Smooth muscle cell (in vitro differentiated cells): ENCODE measurements around the gene ACBD3. TPM values are rescaled to one million over a fixed set of nuclear protein-coding genes. Genes with fewer than 3 reads are reported as not detected.

Experiments used
- DNase-seq: peaks from one replicate; lab custom pipeline; 2025; ENCODE audit not compliant: unreplicated experiment; lab: John Stamatoyannopoulos, UW
- H2AFZ ChIP-seq: fragments of 200-600 bp; sonication (generic); 2 replicates; pipeline ENCODE4 v1.6.0; 2016; ENCODE audit warnings: antibody characterized with exemption, low read depth, mild to moderate bottlenecking
- H3F3A ChIP-seq: fragments of 200-600 bp; sonication (generic); 2 replicates; pipeline ENCODE4 v1.6.0; 2017; ENCODE audit warnings: antibody characterized with exemption, low read depth
- H3K27ac ChIP-seq: fragments of 200-600 bp; sonication (generic); 2 replicates; pipeline ENCODE4 v1.5.1; 2016; ENCODE audit warnings: low read depth, mild to moderate bottlenecking
- H3K27me3 ChIP-seq: fragments of 200-600 bp; sonication (generic); 2 replicates; pipeline ENCODE4 v1.6.1; 2016; ENCODE audit warnings: low read depth, mild to moderate bottlenecking
- H3K36me3 ChIP-seq: fragments of 200-600 bp; sonication (generic); 2 replicates; pipeline ENCODE4 v1.5.1; 2016; ENCODE audit warnings: low read depth
- H3K4me1 ChIP-seq: fragments of 200-600 bp; sonication (generic); 2 replicates; pipeline ENCODE4 v1.5.1; 2016; ENCODE audit warnings: low read depth
- H3K4me2 ChIP-seq: fragments of 200-600 bp; sonication (generic); 2 replicates; pipeline ENCODE4 v1.6.0; 2016; ENCODE audit warnings: mild to moderate bottlenecking
- H3K4me3 ChIP-seq: fragments of 200-600 bp; sonication (generic); 2 replicates; pipeline ENCODE4 v1.5.1; 2016; ENCODE audit warnings: mild to moderate bottlenecking
- H3K79me2 ChIP-seq: fragments of 200-600 bp; sonication (generic); 2 replicates; pipeline ENCODE4 v1.6.0; 2016; ENCODE audit warnings: low read depth, mild to moderate bottlenecking
- H3K9ac ChIP-seq: fragments of 200-600 bp; sonication (generic); 2 replicates; pipeline ENCODE4 v1.6.0; 2016; ENCODE audit warnings: low read depth
- H3K9me3 ChIP-seq: fragments of 200-600 bp; sonication (generic); replicated peaks from 2 replicates; pipeline ENCODE4 v1.5.1; 2016; ENCODE audit warnings: low read depth
- H4K20me1 ChIP-seq: fragments of 200-600 bp; sonication (generic); 2 replicates; pipeline ENCODE4 v1.6.0; 2016; ENCODE audit warnings: low read depth
- WGBS: methylation state at CpG from one replicate; pipeline ENCODE4 v1.1.7; 2016; ENCODE audit warnings: low lambda C conversion rate; 5-methylcytosine and 5-hydroxymethylcytosine counted together
- polyA plus RNA-seq: library from polyadenylated mRNA; unstranded; fragments of >200 nt; fragmentation: Nextera tagmentation; extraction: Ambion mirVana; gene quantifications from 2 replicates; pipeline ENCODE4 v1.2.1, GENCODE V29; 2016
- total RNA-seq: library from RNA; depleted of rRNA; stranded (reverse); fragments of >200 nt; gene quantifications from 2 replicates; pipeline ENCODE4 v1.2.3, GENCODE V29; 2014
- TF ChIP-seq, protein P1 (sequence below): fragments of 200-600 bp; sonication (generic); IDR thresholded peaks from 2 replicates; pipeline ENCODE4 v1.5.1; 2017; ENCODE audit warnings: borderline replicate concordance, mild to moderate bottlenecking, antibody characterized with exemption; ENCODE audit not compliant: insufficient read depth, poor library complexity, severe bottlenecking

Gene ACBD3
- total and polyA plus RNA-seq, 2 experiments from 2014 or later = 82.0 to 118 TPM

DNA sequence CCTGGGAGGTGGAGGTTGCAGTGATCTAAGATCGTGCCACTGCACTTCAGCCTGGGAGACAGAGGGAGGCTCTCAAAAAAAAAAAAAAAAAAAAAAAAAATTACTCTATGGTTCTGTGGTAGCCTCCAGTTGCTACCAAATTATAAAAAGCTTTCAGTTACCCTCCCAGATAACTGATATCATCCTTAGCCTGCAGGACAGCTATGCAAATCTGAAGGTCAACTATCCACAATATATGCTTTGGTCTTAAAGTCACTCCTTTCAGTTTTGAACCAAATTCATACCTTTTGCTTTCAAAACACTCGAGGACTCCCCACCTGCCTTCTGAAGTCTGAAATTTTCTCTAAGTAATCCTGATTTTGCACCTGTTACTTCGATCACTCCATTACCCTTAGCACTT, 40.1 kb upstream of the ACBD3 start:
- Histone ChIP-seq H3K4me1 (no peaks in the 10 kb centered on the region), H2AFZ (no peak overlapping the region), H3K9me3 (no peaks in the 10 kb centered on the region), H3K4me2 (no peak overlapping the region), H3K79me2 (no peaks in the 10 kb centered on the region), H3F3A (no peaks in the 10 kb centered on the region), H3K27me3 (peaks cover 28% of the 10 kb centered on the region), H3K4me3 (no peak overlapping the region), H3K9ac (no peak overlapping the region), H3K36me3 (no peaks in the 10 kb centered on the region), H3K27ac (no peak overlapping the region), H4K20me1 (no peaks in the 10 kb centered on the region)
- TF ChIP-seq, protein P1, sequence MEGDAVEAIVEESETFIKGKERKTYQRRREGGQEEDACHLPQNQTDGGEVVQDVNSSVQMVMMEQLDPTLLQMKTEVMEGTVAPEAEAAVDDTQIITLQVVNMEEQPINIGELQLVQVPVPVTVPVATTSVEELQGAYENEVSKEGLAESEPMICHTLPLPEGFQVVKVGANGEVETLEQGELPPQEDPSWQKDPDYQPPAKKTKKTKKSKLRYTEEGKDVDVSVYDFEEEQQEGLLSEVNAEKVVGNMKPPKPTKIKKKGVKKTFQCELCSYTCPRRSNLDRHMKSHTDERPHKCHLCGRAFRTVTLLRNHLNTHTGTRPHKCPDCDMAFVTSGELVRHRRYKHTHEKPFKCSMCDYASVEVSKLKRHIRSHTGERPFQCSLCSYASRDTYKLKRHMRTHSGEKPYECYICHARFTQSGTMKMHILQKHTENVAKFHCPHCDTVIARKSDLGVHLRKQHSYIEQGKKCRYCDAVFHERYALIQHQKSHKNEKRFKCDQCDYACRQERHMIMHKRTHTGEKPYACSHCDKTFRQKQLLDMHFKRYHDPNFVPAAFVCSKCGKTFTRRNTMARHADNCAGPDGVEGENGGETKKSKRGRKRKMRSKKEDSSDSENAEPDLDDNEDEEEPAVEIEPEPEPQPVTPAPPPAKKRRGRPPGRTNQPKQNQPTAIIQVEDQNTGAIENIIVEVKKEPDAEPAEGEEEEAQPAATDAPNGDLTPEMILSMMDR = no peak
- 92% methylated on average over 3 of the region's 3 CpGs for WGBS
- DNase-seq = no peak

DNA sequence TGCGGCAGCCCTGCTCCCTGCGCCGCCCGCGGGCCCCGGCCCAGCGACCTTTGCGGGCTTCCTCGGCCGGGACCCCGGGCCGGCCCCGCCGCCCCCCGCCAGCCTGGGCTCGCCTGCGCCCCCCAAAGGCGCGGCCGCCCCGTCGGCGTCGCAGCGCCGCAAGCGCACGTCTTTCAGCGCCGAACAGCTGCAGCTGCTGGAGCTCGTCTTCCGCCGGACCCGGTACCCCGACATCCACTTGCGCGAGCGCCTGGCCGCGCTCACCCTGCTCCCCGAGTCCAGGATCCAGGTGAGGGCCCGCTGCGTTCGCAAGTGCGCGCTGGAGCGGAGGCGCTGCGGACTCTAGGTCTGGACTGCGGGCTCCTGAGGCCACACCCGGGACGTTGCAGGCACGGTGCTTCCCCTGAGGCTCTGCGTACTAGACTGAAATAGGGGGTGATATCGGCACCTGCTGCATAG, 37.3 kb upstream of the ACBD3 start:
- H2AFZ ChIP-seq = no peak overlapping the region
- TF ChIP-seq, protein P1 = no peak
- no peaks in the 10 kb centered on the region for H4K20me1 ChIP-seq
- H3K4me3 ChIP-seq = peak overlapping the region; percentile 61
- H3F3A ChIP-seq = no peaks in the 10 kb centered on the region
- no peak overlapping the region for H3K9ac ChIP-seq
- H3K36me3 ChIP-seq = no peaks in the 10 kb centered on the region
- H3K4me1 ChIP-seq = no peaks in the 10 kb centered on the region
- peaks cover 28% of the 10 kb centered on the region for H3K27me3 ChIP-seq
- peak overlapping the region; percentile 94 for H3K4me2 ChIP-seq
- H3K79me2 ChIP-seq = no peaks in the 10 kb centered on the region
- 2% methylated on average over 33 of the region's 55 CpGs for WGBS
- no peaks in the 10 kb centered on the region for H3K9me3 ChIP-seq
- no peak for DNase-seq
- H3K27ac ChIP-seq = no peak overlapping the region

DNA sequence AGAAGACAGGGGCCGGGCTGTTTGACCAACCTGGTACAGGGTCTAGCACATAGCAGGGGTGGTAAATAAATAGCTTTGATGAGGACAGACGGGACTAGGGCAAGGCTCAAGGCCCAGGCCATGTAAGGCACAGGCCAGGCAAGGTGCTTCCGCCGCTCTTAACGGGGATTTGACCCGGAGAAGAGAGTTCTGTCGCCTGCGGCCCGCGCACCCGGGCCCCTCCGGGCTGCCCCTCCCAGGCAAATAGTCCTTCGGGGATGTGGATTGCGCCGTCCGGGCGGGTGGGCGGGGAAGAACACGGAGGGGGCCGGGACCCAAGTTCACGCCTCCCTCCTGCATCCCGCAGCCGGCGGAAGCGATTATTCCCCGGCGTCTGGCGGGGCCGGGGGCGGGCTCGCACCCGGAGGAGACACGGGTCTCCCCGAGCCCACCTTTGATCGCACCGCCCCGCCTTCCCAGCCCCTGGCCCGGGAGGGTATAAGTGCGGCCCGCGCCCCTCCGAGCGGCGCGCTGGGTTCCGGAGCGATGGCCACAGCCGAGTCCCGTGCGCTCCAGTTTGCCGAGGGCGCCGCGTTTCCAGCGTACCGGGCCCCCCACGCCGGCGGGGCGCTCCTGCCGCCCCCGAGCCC, 36.7 kb upstream of the ACBD3 start, which contains the start of gene MIXL1:
Gene MIXL1, plus strand, starts transcription at position 508 of the 629 bp plus-strand sequence. Its CDS starts 18 bp downstream, at position 526.
- Histone ChIP-seq H3K4me3 (peak within 1 kb of the TSS; percentile 61), H3K27me3 (peaks cover 28% of the 10 kb centered on the region), H3K4me2 (peak within 1 kb of the TSS; percentile 94), H3K9ac (no peak within 1 kb of the TSS), H3K36me3 (no peaks in the 10 kb centered on the region), H3K9me3 (no peaks in the 10 kb centered on the region), H3K4me1 (no peaks in the 10 kb centered on the region), H3K79me2 (no peaks in the 10 kb centered on the region), H4K20me1 (no peaks in the 10 kb centered on the region), H2AFZ (peak within 1 kb of the TSS; percentile 58), H3F3A (no peaks in the 10 kb centered on the region), H3K27ac (no peak within 1 kb of the TSS)
- DNase-seq = no peak
- 6% methylated on average over 25 of the region's 62 CpGs for WGBS
- TF ChIP-seq, protein P1 = no peak

DNA sequence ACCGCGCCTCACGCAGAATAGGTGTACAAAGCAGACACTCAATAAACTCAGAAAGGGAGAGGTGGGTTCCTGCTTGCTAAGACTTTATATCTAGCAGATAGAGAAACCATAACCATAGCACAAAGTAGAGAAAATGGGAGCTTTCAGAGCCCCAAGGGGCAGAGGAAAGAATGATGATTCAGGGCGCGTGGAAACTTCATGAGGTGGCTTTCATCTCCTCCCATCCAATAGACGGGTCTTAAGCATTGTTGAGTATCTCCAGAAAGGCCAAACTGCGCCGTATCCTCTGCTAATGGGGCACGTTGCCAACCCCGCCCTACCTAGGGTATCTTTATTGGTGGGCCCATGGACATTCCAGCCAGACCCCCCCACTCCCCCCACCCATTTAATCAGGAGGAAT, 36.1 kb upstream of the ACBD3 start:
- Histone ChIP-seq H3K9ac (no peak overlapping the region), H3K27me3 (peaks cover 28% of the 10 kb centered on the region), H4K20me1 (no peaks in the 10 kb centered on the region), H3K4me1 (no peaks in the 10 kb centered on the region), H3K36me3 (no peaks in the 10 kb centered on the region), H3F3A (no peaks in the 10 kb centered on the region), H2AFZ (no peak overlapping the region), H3K9me3 (no peaks in the 10 kb centered on the region), H3K79me2 (no peaks in the 10 kb centered on the region), H3K4me2 (no peak overlapping the region), H3K4me3 (no peak overlapping the region), H3K27ac (no peak overlapping the region)
- WGBS = 90% methylated on average over 10 of the region's 10 CpGs
- TF ChIP-seq, protein P1 = no peak
- DNase-seq = no peak
